Loucy (cell line): ENCODE measurements around the gene SMIM35.

Source experiments
- EZH2phosphoT487 ChIP-seq: fragments of 200-600 bp; IDR thresholded peaks from 2 replicates; pipeline ENCODE4 v1.6.1; 2018; ENCODE audit warnings: antibody characterized with exemption, mild to moderate bottlenecking, moderate library complexity, borderline replicate concordance
- TF ChIP-seq, protein P1 (sequence below): fragments of 200-600 bp; sonication (generic); conservative IDR thresholded peaks from 2 replicates; pipeline ENCODE4 v1.5.1; 2014; ENCODE audit warnings: mild to moderate bottlenecking, antibody characterized with exemption, low read length

GRCh38 chr11:118133816-118134215 lies 47.1 kb upstream of the SMIM35 start:
- TF ChIP-seq, protein P1, sequence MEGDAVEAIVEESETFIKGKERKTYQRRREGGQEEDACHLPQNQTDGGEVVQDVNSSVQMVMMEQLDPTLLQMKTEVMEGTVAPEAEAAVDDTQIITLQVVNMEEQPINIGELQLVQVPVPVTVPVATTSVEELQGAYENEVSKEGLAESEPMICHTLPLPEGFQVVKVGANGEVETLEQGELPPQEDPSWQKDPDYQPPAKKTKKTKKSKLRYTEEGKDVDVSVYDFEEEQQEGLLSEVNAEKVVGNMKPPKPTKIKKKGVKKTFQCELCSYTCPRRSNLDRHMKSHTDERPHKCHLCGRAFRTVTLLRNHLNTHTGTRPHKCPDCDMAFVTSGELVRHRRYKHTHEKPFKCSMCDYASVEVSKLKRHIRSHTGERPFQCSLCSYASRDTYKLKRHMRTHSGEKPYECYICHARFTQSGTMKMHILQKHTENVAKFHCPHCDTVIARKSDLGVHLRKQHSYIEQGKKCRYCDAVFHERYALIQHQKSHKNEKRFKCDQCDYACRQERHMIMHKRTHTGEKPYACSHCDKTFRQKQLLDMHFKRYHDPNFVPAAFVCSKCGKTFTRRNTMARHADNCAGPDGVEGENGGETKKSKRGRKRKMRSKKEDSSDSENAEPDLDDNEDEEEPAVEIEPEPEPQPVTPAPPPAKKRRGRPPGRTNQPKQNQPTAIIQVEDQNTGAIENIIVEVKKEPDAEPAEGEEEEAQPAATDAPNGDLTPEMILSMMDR = no peak
- TF ChIP-seq EZH2phosphoT487 = no peak
